Cardiac fibroblast (primary cell): ENCODE results near the gene PPP1R16B.
"Not testable (repeated sequence)": the region's sequence is repeated elsewhere in the genome, so short reads cannot be mapped to it uniquely, and the experiment has no call there.

Source experiments
- DNase-seq, 2 donors: peaks; one replicate each; pipeline versions ENCODE4 v3.0.0 to v3.0.0-alpha.2; 2010; ENCODE audit warnings: low read depth in 2 of 2
- H3K4me3 ChIP-seq, 2 donors: replicated peaks in 1 of 2; 1 replicate in 1 of 2; 2 replicates in 1 of 2; pipeline ENCODE4 v1.5.1; 2011; ENCODE audit warnings: low read depth in 2 of 2, low read length in 2 of 2, mild to moderate bottlenecking in 2 of 2, moderate library complexity in 1 of 2
- CTCF ChIP-seq: IDR thresholded peaks from one replicate; pipeline ENCODE4 v1.5.1; 2011; ENCODE audit warnings: low read depth, mild to moderate bottlenecking, low read length, inconsistent platforms

Gene PPP1R16B

GRCh38 chr20:38811769-38812168, 6.3 kb downstream of the PPP1R16B start:
- H3K4me3 ChIP-seq, result no peak overlapping the region
- no peak for TF ChIP-seq CTCF
- no peak for DNase-seq

- DNase-seq, result no peak
- TF ChIP-seq CTCF, result no peak
- no peak overlapping the region for H3K4me3 ChIP-seq
Observed at GRCh38 chr20:38812182-38812581, 6.7 kb downstream of the PPP1R16B start.

- no peak for TF ChIP-seq CTCF
- no peak for DNase-seq
- H3K4me3 ChIP-seq, result no peak overlapping the region
Observed at GRCh38 chr20:38812709-38813573, 7.4 kb downstream of the PPP1R16B start.

GRCh38 chr20:38813574-38813962, 8.1 kb downstream of the PPP1R16B start:
- not testable (repeated sequence) for DNase-seq

GRCh38 chr20:38815446-38815845, 9.9 kb downstream of the PPP1R16B start:
- H3K4me3 ChIP-seq, result no peak overlapping the region
- no peak for TF ChIP-seq CTCF
- no peak for DNase-seq

More at GRCh38 chr20:38813574-38813962, 8.1 kb downstream of the PPP1R16B start:
- H3K4me3 ChIP-seq, result not testable (repeated sequence)

- no peak for DNase-seq
- H3K4me3 ChIP-seq, result no peak overlapping the region
- TF ChIP-seq CTCF, result no peak
Observed at GRCh38 chr20:38818113-38819065, 12.9 kb downstream of the PPP1R16B start.

GRCh38 chr20:38825571-38825900, 20.0 kb downstream of the PPP1R16B start:
- no peak overlapping the region for H3K4me3 ChIP-seq

More at GRCh38 chr20:38825571-38825900, 20.0 kb downstream of the PPP1R16B start:
- no peak for DNase-seq
- no peak for TF ChIP-seq CTCF
